DOHH2 (cell line): Measurements from ENCODE around the gene ZSWIM8.

Source experiments
- H3F3A ChIP-seq: fragments of 200-600 bp; sonication (generic), shearing (Covaris generic); 2 replicates; pipeline ENCODE4 v1.6.0; 2016; ENCODE audit warnings: antibody characterized with exemption, mild to moderate bottlenecking; ENCODE audit not compliant: control insufficient read depth, insufficient read depth
- H3K27ac ChIP-seq: fragments of 200-600 bp; sonication (generic); 2 replicates; pipeline ENCODE4 v1.5.1; 2014; ENCODE audit warnings: low read depth, mild to moderate bottlenecking, low read length, moderate library complexity
- H3K27me3 ChIP-seq: fragments of 200-600 bp; sonication (generic); 2 replicates; pipeline ENCODE4 v1.6.1; 2014; ENCODE audit warnings: mild to moderate bottlenecking, low read length, mixed read lengths; ENCODE audit not compliant: control insufficient read depth
- H3K36me3 ChIP-seq: fragments of 200-600 bp; sonication (generic); 2 replicates; pipeline ENCODE4 v1.6.1; 2014; ENCODE audit warnings: mild to moderate bottlenecking, low read length, moderate library complexity, mixed read lengths; ENCODE audit not compliant: control insufficient read depth
- H3K4me1 ChIP-seq: fragments of 200-600 bp; sonication (generic); 2 replicates; pipeline ENCODE4 v1.6.1; 2014; ENCODE audit warnings: mild to moderate bottlenecking, low read length, mixed read lengths; ENCODE audit not compliant: control insufficient read depth
- H3K4me2 ChIP-seq: fragments of 200-600 bp; sonication (generic); 2 replicates; pipeline ENCODE4 v1.6.0; 2014; ENCODE audit warnings: mild to moderate bottlenecking, low read length, moderate library complexity
- H3K4me3 ChIP-seq: fragments of 200-600 bp; sonication (generic); 2 replicates; pipeline ENCODE4 v1.5.1; 2014; ENCODE audit warnings: mild to moderate bottlenecking, low read length, mixed read lengths
- H3K79me2 ChIP-seq: fragments of 200-600 bp; sonication (generic); 2 replicates; pipeline ENCODE4 v1.6.1; 2014; ENCODE audit warnings: mild to moderate bottlenecking, low read length, mixed read lengths; ENCODE audit not compliant: control insufficient read depth
- H3K9me2 ChIP-seq: fragments of 200-600 bp; sonication (generic); replicated peaks from 2 replicates; pipeline ENCODE4 v1.6.1; 2014; ENCODE audit warnings: mild to moderate bottlenecking, low read length, mixed read lengths; ENCODE audit not compliant: control insufficient read depth
- H3K9me3 ChIP-seq: fragments of 200-600 bp; sonication (generic); 2 replicates; pipeline ENCODE4 v1.6.1; 2014; ENCODE audit warnings: antibody characterized with exemption, low read length, mixed read lengths; ENCODE audit not compliant: control insufficient read depth, insufficient read depth
- H4K20me1 ChIP-seq: fragments of 200-600 bp; sonication (generic); 2 replicates; pipeline ENCODE4 v1.6.0; 2014; ENCODE audit warnings: low read depth, mild to moderate bottlenecking, antibody characterized with exemption, low read length, moderate library complexity; ENCODE audit not compliant: control insufficient read depth, insufficient read depth
- EZH2phosphoT487 ChIP-seq: fragments of 200-600 bp; sonication (generic); IDR thresholded peaks from 2 replicates; pipeline ENCODE4 v1.6.1; 2017; ENCODE audit warnings: borderline replicate concordance, mild to moderate bottlenecking, antibody characterized with exemption, low read length, moderate library complexity, mixed read lengths
- TF ChIP-seq, protein P1 (sequence below): fragments of 200-600 bp; sonication (generic); IDR thresholded peaks from one replicate; pipeline ENCODE4 v1.5.1; 2014; ENCODE audit warnings: antibody characterized with exemption, mild to moderate bottlenecking, low read depth, low read length; ENCODE audit not compliant: poor library complexity, severe bottlenecking

Gene ZSWIM8

DNA sequence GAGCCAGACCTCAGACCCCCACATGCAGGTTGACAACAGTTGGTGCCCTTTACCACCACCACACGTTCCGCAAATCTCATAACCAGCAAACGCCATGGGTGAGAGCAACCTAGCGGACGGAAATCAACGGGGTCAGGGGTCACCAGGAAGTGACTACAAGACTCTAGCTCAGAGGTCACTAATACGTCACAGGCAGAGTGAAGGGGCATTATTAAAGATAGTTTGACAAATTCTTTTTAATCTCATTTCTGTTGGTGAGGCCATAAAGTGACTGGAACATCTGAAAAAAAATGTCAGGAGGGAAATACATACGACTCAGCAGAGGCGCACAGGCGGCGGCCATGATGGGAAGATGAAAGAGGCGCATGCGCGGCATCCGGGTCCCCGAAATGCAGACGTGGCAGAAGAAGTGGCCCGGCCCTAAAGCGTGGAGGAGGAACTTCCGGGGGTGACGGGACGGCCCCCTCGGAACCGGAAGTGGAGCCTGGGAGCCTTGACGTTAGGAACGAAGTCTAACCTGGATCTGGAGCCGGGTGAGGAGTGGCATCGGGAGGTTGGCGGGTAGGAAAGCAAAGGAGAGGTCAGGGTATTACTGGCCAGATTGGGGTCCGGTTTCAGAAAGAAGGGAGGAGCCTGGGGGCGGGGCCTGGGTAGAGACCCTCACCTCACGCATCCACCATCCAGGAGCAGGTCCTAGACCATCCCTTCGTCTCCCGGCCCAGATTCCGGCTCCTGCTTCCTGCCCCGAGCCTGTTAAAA, 41.3 kb upstream of the ZSWIM8 start, which contains the start of gene SEC24C:
TSS of gene SEC24C (plus strand) at position 468 of the 759 bp plus-strand sequence. CDS start 2,461 bp downstream, outside the sequence.
- peaks cover 33% of the 10 kb centered on the region for H3K36me3 ChIP-seq
- H3F3A ChIP-seq: no peaks in the 10 kb centered on the region
- peaks cover 57% of the 10 kb centered on the region for H3K79me2 ChIP-seq
- H4K20me1 ChIP-seq: no peaks in the 10 kb centered on the region; the same call in 1 of the 2 replicates
- peak within 1 kb of the TSS; percentile 95 for H3K4me3 ChIP-seq
- peak within 1 kb of the TSS; percentile 89 for H3K4me2 ChIP-seq
- H3K27ac ChIP-seq: peak within 1 kb of the TSS; percentile 73
- H3K9me3 ChIP-seq: no peaks in the 10 kb centered on the region
- no peaks in the 10 kb centered on the region for H3K9me2 ChIP-seq
- H3K27me3 ChIP-seq: no peaks in the 10 kb centered on the region
- no peak for TF ChIP-seq EZH2phosphoT487
- TF ChIP-seq, protein P1, sequence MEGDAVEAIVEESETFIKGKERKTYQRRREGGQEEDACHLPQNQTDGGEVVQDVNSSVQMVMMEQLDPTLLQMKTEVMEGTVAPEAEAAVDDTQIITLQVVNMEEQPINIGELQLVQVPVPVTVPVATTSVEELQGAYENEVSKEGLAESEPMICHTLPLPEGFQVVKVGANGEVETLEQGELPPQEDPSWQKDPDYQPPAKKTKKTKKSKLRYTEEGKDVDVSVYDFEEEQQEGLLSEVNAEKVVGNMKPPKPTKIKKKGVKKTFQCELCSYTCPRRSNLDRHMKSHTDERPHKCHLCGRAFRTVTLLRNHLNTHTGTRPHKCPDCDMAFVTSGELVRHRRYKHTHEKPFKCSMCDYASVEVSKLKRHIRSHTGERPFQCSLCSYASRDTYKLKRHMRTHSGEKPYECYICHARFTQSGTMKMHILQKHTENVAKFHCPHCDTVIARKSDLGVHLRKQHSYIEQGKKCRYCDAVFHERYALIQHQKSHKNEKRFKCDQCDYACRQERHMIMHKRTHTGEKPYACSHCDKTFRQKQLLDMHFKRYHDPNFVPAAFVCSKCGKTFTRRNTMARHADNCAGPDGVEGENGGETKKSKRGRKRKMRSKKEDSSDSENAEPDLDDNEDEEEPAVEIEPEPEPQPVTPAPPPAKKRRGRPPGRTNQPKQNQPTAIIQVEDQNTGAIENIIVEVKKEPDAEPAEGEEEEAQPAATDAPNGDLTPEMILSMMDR: no peak
- peaks cover 27% of the 10 kb centered on the region for H3K4me1 ChIP-seq

DNA sequence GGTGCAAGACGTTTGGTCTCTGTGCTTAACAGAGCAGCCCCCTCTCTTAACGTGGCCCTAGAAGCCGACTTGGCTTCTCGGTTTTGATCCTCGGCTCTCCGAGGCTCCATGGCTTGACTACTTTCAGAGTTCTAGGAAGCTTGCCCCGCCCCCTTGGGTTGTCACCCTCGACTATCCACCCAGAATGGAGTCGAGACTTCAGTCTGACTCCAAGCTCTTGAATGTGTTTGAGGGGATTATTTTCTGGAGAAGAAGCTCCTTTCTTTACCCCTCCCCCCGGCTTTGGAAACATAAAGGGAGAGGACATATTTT, 40.8 kb upstream of the ZSWIM8 start:
- Histone ChIP-seq H3K9me2 (no peaks in the 10 kb centered on the region), H3K4me2 (peak overlapping the region; percentile 89), H3K36me3 (peaks cover 36% of the 10 kb centered on the region), H3K27ac (peak overlapping the region; percentile 73), H4K20me1 (no peaks in the 10 kb centered on the region; the same call in 1 of the 2 replicates), H3F3A (no peaks in the 10 kb centered on the region), H3K9me3 (no peaks in the 10 kb centered on the region), H3K4me3 (peak overlapping the region; percentile 95), H3K4me1 (peaks cover 27% of the 10 kb centered on the region), H3K79me2 (peaks cover 61% of the 10 kb centered on the region), H3K27me3 (no peaks in the 10 kb centered on the region)
- TF ChIP-seq, protein P1: no peak
- no peak for TF ChIP-seq EZH2phosphoT487

DNA sequence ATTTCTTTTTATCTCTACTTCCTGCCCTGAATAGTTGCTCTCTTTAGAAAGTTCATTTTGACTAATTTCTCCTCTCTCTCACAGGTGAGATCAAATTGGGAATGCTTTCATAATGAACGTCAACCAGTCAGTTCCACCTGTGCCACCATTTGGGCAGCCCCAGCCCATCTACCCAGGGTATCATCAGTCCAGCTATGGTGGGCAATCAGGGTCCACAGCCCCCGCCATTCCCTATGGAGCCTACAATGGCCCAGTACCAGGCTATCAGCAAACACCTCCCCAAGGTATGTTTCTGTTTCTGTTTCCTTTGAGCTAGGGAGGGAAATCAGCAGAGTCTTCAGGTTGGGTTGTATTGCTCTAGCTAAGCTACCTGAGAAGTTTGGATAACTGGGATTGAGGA, 38.7 kb upstream of the ZSWIM8 start:
- Histone ChIP-seq H3K4me2 (no peak overlapping the region), H3K36me3 (peaks cover 56% of the 10 kb centered on the region), H3K27me3 (no peaks in the 10 kb centered on the region), H4K20me1 (no peaks in the 10 kb centered on the region; the same call in 1 of the 2 replicates), H3K79me2 (peaks cover 73% of the 10 kb centered on the region), H3K4me1 (peaks cover 26% of the 10 kb centered on the region), H3K27ac (no peak overlapping the region), H3F3A (no peaks in the 10 kb centered on the region), H3K4me3 (no peak overlapping the region), H3K9me3 (no peaks in the 10 kb centered on the region), H3K9me2 (no peaks in the 10 kb centered on the region)
- TF ChIP-seq, protein P1: no peak
- TF ChIP-seq EZH2phosphoT487: no peak
